T-helper 2 cell treated with Interferon-gamma antibody and Interleukin-4, amounts not matched to agents 5 μg/mL and 100 μg/mL, for 36 hours (primary cell): ENCODE data around the gene FYCO1.

Experiments used
- DNase-seq: peaks from one replicate; pipeline ENCODE4 v3.0.0; 2021; ENCODE audit warnings: low spot score
- H3K27ac Mint-ChIP-seq: one replicate; pipeline ENCODE4 v1.8.0; 2021; ENCODE audit warnings: mild to moderate bottlenecking, mixed read lengths
- H3K27me3 Mint-ChIP-seq: one replicate; pipeline ENCODE4 v1.8.0; 2021; ENCODE audit warnings: low read depth, mixed read lengths
- H3K36me3 Mint-ChIP-seq: one replicate; pipeline ENCODE4 v1.8.0; 2021; ENCODE audit warnings: low read depth, mixed read lengths
- H3K4me1 Mint-ChIP-seq: one replicate; pipeline ENCODE4 v1.8.0; 2021; ENCODE audit warnings: low read depth, mixed read lengths
- H3K4me3 Mint-ChIP-seq: one replicate; pipeline ENCODE4 v1.8.0; 2022; ENCODE audit warnings: mild to moderate bottlenecking, moderate library complexity, mixed read lengths
- H3K9me3 Mint-ChIP-seq: one replicate; pipeline ENCODE4 v1.8.0; 2021; ENCODE audit warnings: mixed read lengths

FYCO1 gene

DNA sequence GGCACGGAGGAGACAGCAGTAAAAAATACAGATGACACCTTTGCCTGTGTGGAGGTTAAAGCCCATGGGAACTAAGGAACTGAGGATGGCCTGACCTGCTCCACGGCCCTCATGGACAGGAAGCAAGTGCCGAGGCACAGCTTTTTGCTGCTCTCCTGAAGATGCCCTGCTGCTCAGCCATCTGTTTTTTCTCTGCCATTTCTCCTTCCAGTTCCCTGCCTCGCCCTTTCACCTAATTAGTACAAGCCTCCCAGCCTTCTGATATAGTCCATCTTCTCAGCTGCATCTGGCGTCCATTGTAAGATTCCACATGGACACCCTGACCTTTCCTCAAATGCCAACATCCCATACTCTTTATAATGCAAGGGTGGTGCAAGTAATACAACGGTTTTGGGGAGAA, 64.1 kb downstream of the FYCO1 start:
- Mint-ChIP-seq H3K4me1 (peaks cover 3% of the 10 kb centered on the region), H3K36me3 (peaks cover 70% of the 10 kb centered on the region), H3K9me3 (no peaks in the 10 kb centered on the region), H3K4me3 (no peak overlapping the region), H3K27ac (no peak overlapping the region), H3K27me3 (no peaks in the 10 kb centered on the region)
- no peak for DNase-seq

DNA sequence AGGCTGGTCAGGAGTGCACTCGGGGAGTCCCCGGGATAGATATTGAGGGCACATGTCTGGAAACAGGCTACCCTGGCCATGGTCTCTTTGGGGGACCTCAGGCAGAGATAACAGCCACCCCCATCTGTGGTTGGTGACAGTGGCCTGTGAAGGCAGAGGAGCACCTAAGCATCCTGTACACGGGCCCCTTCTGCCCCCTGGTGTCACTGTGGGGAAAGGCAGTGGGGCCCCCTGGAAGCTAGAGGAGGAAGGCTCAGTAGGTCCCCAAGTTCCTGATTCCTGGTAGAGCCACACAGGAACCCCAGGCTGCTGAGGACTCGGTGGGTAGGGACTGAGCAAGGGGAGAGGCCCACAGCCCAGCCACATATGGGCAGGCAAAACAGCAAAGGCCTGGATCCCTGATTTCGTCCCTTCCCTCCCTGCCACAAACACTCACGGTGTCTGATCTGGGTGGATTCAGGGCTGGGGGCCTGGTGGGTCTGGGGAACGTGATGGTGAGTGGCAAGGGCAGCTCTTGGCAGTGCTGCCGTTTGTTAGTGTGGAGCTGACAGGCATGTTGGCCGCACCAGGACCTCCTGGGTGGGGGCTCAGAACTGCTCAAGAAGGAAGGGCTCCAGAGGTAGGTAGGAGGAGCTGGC, 66.5 kb downstream of the FYCO1 start:
- H3K27me3 Mint-ChIP-seq = no peaks in the 10 kb centered on the region
- H3K27ac Mint-ChIP-seq = no peak overlapping the region
- H3K36me3 Mint-ChIP-seq = peaks cover 69% of the 10 kb centered on the region
- H3K4me3 Mint-ChIP-seq = no peak overlapping the region
- H3K4me1 Mint-ChIP-seq = peaks cover 3% of the 10 kb centered on the region
- peak; percentile 49 for DNase-seq
- H3K9me3 Mint-ChIP-seq = no peaks in the 10 kb centered on the region

GRCh38 chr3:45927881-45928280, 67.7 kb downstream of the FYCO1 start:
- Mint-ChIP-seq H3K4me3 (no peak overlapping the region), H3K27ac (no peak overlapping the region), H3K36me3 (peaks cover 70% of the 10 kb centered on the region), H3K4me1 (peaks cover 3% of the 10 kb centered on the region), H3K9me3 (no peaks in the 10 kb centered on the region), H3K27me3 (no peaks in the 10 kb centered on the region)
- no peak for DNase-seq

DNA sequence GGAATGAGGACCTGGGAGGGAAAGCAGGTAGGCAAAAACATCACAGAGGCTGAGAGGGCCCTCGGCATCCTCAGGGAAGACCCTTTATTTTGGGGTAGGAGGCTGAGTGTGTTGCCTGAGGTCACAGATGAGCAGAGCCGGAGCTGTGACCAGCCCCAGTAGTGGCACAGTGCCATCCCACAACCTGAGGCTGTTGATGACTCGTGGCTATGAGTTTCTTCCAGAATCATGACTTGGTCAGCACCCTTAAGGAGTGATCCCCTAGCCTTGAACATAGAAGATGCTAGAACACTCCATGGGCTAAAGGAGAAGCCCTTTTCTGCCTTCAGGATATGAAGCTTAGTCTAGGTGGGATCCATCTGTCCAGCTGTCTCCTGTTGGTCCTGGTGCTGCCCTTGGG, 71.9 kb downstream of the FYCO1 start:
- Mint-ChIP-seq H3K36me3 (peaks cover 61% of the 10 kb centered on the region), H3K27me3 (no peaks in the 10 kb centered on the region), H3K4me3 (no peak overlapping the region), H3K4me1 (peaks cover 6% of the 10 kb centered on the region), H3K27ac (no peak overlapping the region), H3K9me3 (no peaks in the 10 kb centered on the region)
- no peak for DNase-seq

GRCh38 chr3:45922950-45923590, 72.6 kb downstream of the FYCO1 start:
- Mint-ChIP-seq H3K27me3 (no peaks in the 10 kb centered on the region), H3K4me3 (no peak overlapping the region), H3K36me3 (peaks cover 57% of the 10 kb centered on the region), H3K9me3 (no peaks in the 10 kb centered on the region), H3K4me1 (peaks cover 5% of the 10 kb centered on the region), H3K27ac (no peak overlapping the region)
- no peak for DNase-seq

DNA sequence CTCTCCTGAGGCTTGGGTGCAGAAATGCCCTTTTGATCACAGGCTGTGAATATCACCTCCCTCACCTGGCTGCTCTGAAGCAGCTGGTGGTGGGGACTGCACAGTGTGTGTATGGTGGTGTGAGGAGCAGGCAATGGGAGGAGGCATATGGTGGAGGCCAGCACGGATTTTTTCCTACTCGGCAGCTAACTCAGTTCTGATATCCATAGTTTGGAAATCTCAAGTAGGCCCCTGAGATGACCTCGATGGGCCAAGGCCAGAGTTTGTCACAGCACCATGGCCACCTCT, 73.6 kb downstream of the FYCO1 start:
- no peak overlapping the region for H3K4me3 Mint-ChIP-seq
- no peak overlapping the region for H3K27ac Mint-ChIP-seq
- peaks cover 7% of the 10 kb centered on the region for H3K4me1 Mint-ChIP-seq
- H3K27me3 Mint-ChIP-seq = no peaks in the 10 kb centered on the region
- no peaks in the 10 kb centered on the region for H3K9me3 Mint-ChIP-seq
- DNase-seq = no peak
- H3K36me3 Mint-ChIP-seq = peaks cover 50% of the 10 kb centered on the region

- DNase-seq = no peak
- Mint-ChIP-seq H3K27me3 (peaks cover 2% of the 10 kb centered on the region), H3K27ac (no peak overlapping the region), H3K4me3 (no peak overlapping the region), H3K9me3 (no peaks in the 10 kb centered on the region), H3K4me1 (peaks cover 11% of the 10 kb centered on the region), H3K36me3 (peaks cover 51% of the 10 kb centered on the region)
These were observed 74.2 kb downstream of the FYCO1 start for GRCh38 chr3:45921158-45922038.

- no peak overlapping the region for H3K4me3 Mint-ChIP-seq
- no peak for DNase-seq
- no peaks in the 10 kb centered on the region for H3K9me3 Mint-ChIP-seq
- peaks cover 31% of the 10 kb centered on the region for H3K36me3 Mint-ChIP-seq
- H3K27ac Mint-ChIP-seq = no peak overlapping the region
- H3K27me3 Mint-ChIP-seq = peaks cover 28% of the 10 kb centered on the region
- peaks cover 27% of the 10 kb centered on the region for H3K4me1 Mint-ChIP-seq
These were observed 78.3 kb downstream of the FYCO1 start for GRCh38 chr3:45917146-45917898.

DNA sequence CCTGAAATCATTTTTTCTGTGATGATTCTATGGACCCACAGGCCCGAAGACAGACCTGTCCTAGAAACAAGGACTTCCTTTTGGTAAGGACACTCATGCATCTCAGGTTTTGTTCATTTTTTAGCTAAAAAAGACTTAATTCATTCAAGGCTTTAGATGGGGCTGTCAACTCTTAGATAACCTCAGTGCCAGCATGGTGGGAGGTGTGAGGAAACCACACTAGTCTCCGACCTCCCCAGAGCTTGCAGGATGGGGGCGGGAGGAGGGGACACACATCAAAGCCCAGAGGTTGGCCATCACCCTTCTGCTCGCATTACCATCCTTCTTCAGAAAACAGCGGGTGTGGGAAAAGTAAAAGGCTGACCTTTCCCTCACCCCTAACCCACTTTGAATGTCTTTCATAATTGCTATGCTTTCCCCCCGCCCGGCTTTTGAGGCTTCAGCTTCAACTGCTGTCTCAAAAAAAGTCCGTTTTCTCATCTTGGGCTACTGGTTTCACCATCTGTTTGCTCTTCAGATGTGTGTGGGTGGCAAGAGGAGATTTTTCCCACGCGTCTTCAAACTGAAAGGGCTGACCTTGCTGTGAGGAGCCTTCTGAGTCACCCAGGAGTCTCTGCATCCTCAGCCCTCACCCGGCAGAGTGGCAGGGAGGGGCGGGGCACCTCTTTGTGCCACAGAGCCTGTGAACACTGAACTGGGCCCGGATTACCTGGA, 79.9 kb downstream of the FYCO1 start:
- peak overlapping the region; percentile 72 for H3K27ac Mint-ChIP-seq
- H3K36me3 Mint-ChIP-seq = peaks cover 20% of the 10 kb centered on the region
- H3K4me3 Mint-ChIP-seq = peak overlapping the region; percentile 75

GRCh38 chr3:45915059-45915439, 80.6 kb downstream of the FYCO1 start:
- peaks cover 25% of the 10 kb centered on the region for H3K4me1 Mint-ChIP-seq
- H3K27me3 Mint-ChIP-seq = peaks cover 47% of the 10 kb centered on the region
- peak overlapping the region; percentile 75 for H3K4me3 Mint-ChIP-seq
- H3K36me3 Mint-ChIP-seq = peaks cover 19% of the 10 kb centered on the region
- H3K9me3 Mint-ChIP-seq = no peaks in the 10 kb centered on the region
- no peak for DNase-seq
- no peak overlapping the region for H3K27ac Mint-ChIP-seq

More for the DNA sequence above, 79.9 kb downstream of the FYCO1 start:
- Mint-ChIP-seq H3K4me1 (peaks cover 22% of the 10 kb centered on the region), H3K27me3 (peaks cover 41% of the 10 kb centered on the region), H3K9me3 (no peaks in the 10 kb centered on the region)
- peak; percentile 89 for DNase-seq

DNA sequence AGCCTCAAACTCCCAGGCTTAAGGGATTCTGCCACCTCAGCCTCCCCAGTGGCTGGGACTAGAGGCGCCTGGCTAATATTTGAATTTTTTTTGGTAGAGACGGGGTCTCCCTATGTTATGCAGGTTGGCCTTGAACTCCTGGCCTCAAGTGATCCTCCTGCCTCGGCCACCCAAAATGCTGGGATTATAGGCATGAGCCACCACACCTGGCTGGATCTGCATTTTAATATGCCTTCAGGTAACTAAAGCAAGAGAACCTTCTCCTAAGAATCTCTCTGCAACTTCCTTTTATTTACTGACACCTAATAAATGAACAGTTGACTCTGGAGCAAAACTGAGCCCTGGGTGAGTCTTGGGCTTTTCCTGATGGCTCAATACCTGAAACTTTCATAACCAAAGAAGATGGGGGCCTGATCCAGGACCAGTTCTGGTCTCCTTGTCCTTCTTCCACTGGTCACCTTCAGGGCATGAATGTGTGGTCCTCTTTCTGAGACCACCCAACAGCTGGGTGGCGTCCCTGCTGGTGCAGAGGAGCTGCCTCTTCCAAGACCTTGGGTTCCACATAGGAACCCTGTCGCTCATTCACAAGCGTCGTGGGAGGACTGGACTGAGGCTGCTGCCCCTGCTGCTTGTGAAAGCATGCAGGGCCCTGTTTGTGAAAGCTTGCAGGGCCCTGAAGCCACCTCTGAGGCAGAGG, 81.1 kb downstream of the FYCO1 start:
- H3K4me3 Mint-ChIP-seq = no peak overlapping the region
- H3K27ac Mint-ChIP-seq = no peak overlapping the region
- peaks cover 30% of the 10 kb centered on the region for H3K4me1 Mint-ChIP-seq
- DNase-seq = no peak
- peaks cover 52% of the 10 kb centered on the region for H3K27me3 Mint-ChIP-seq
- no peaks in the 10 kb centered on the region for H3K9me3 Mint-ChIP-seq
- peaks cover 19% of the 10 kb centered on the region for H3K36me3 Mint-ChIP-seq

- Mint-ChIP-seq H3K4me1 (peaks cover 47% of the 10 kb centered on the region), H3K27me3 (peaks cover 61% of the 10 kb centered on the region), H3K36me3 (peaks cover 19% of the 10 kb centered on the region), H3K9me3 (no peaks in the 10 kb centered on the region), H3K27ac (no peak overlapping the region), H3K4me3 (no peak overlapping the region)
- DNase-seq = no peak
These were observed 83.2 kb downstream of the FYCO1 start for GRCh38 chr3:45912435-45912834.
